Mucosa of descending colon (tissue), 3 donors: ENCODE data around the gene ANKHD1. TPM values are rescaled to one million over a fixed set of nuclear protein-coding genes. Genes with fewer than 3 reads are reported as not detected.

ENCODE experiments used
- ATAC-seq: fragments of 200-7000 bp; cut with Tn5 transposase; one replicate; pipeline ENCODE4 v1.9.1; 2020; ENCODE audit warnings: mild to moderate bottlenecking, moderate library complexity
- DNase-seq, 3 donors: peaks; one replicate each; pipeline ENCODE4 v3.0.0-alpha.2; 2020
- H3K36me3 ChIP-seq: fragments of 200-600 bp; one replicate; pipeline ENCODE4 v1.8.0; 2021; ENCODE audit warnings: low read depth, mild to moderate bottlenecking
- H3K4me1 ChIP-seq: fragments of 200-600 bp; one replicate; pipeline ENCODE4 v1.8.0; 2021; ENCODE audit warnings: low read depth, mild to moderate bottlenecking
- H3K4me3 ChIP-seq: fragments of 200-600 bp; one replicate; pipeline ENCODE4 v1.8.0; 2021; ENCODE audit warnings: mild to moderate bottlenecking
- H3K9me3 ChIP-seq: fragments of 200-600 bp; one replicate; pipeline ENCODE4 v1.8.0; 2021; ENCODE audit warnings: mild to moderate bottlenecking
- CTCF ChIP-seq: fragments of 200-600 bp; IDR thresholded peaks from one replicate; pipeline ENCODE4 v1.8.0; 2022; ENCODE audit warnings: antibody characterized with exemption, mild to moderate bottlenecking
- intact Hi-C, 2 donors: fragments of 100-400 bp; cut with DNase I in 1 of 2; cut with micrococcal nuclease in 1 of 2; formaldehyde crosslinking; loops; one replicate each; pipeline versions ENCODE4 v1.11.0 to v1.11.1; 2022; cut with DNase I, micrococcal nuclease
- total RNA-seq, 3 donors: library from RNA; stranded (reverse); fragmentation: NEBNext Ultra II Directional in 2 of 3; extraction: Animal tissue kit (Norgen Biotek cat#: 25700) in 2 of 3; gene quantifications; one replicate each; pipeline versions ENCODE4 v1.2.1 to v1.2.4, GENCODE V29; 2021 to 2023
- donor health status: DM: no; HTN: no; CAD: no; lungs with moderate emphysema.
- donor health status: DM: no; HTN: no; CAD: no.
- donor health status: DM: no; HTN: yes; CAD: no.

The ANKHD1 gene
- total RNA-seq, 3 donors from 2014 or later: 134 to 135 (median 134) TPM

GRCh38 chr5:140566665-140567064, 165.0 kb downstream of the ANKHD1 start:
- DNase-seq (no peak), ATAC-seq (no peak)
- H3K4me1 ChIP-seq: peaks cover 22% of the 10 kb centered on the region
- intact Hi-C loops: loop anchor here in 1 of 2 donors (10.0 kb wide), 1 partner anchor 68 kb away; the partner anchor contains the start of genes CD14 and TMCO6
- no peak overlapping the region for H3K4me3 ChIP-seq
- peaks cover 6% of the 10 kb centered on the region for H3K36me3 ChIP-seq
- no peaks in the 10 kb centered on the region for H3K9me3 ChIP-seq
- TF ChIP-seq CTCF: no peak

- ATAC-seq (no peak), DNase-seq (no peak)
- TF ChIP-seq CTCF: no peak
- peaks cover 22% of the 10 kb centered on the region for H3K4me1 ChIP-seq
- H3K4me3 ChIP-seq: no peak overlapping the region
- no peaks in the 10 kb centered on the region for H3K9me3 ChIP-seq
- intact Hi-C loops: loop anchor here in 1 of 2 donors (10.0 kb wide), 1 partner anchor 68 kb away; the partner anchor contains the start of genes CD14 and TMCO6
- peaks cover 6% of the 10 kb centered on the region for H3K36me3 ChIP-seq
Measured at GRCh38 chr5:140567136-140567818, 165.6 kb downstream of the ANKHD1 start.

- no peak for DNase-seq
- H3K4me1 ChIP-seq: peaks cover 21% of the 10 kb centered on the region
- no peak for TF ChIP-seq CTCF
Measured at GRCh38 chr5:140567871-140568270, 166.2 kb downstream of the ANKHD1 start.

GRCh38 chr5:140568443-140569063, 166.9 kb downstream of the ANKHD1 start:
- TF ChIP-seq CTCF: no peak
- Histone ChIP-seq H3K4me1 (peaks cover 14% of the 10 kb centered on the region), H3K9me3 (no peaks in the 10 kb centered on the region), H3K4me3 (no peak overlapping the region), H3K36me3 (peaks cover 6% of the 10 kb centered on the region)
- no peak for ATAC-seq
- DNase-seq: no peak
- intact Hi-C loops: loop anchor here in 1 of 2 donors (10.0 kb wide), 1 partner anchor 66 kb away; the partner anchor contains the start of genes CD14 and TMCO6

More at GRCh38 chr5:140567871-140568270, 166.2 kb downstream of the ANKHD1 start:
- Histone ChIP-seq H3K4me3 (no peak overlapping the region), H3K9me3 (no peaks in the 10 kb centered on the region), H3K36me3 (peaks cover 6% of the 10 kb centered on the region)
- intact Hi-C loops: loop anchor here in 1 of 2 donors (10.0 kb wide), 1 partner anchor 67 kb away; the partner anchor contains the start of genes CD14 and TMCO6
- ATAC-seq: no peak

GRCh38 chr5:140569197-140569596, 167.6 kb downstream of the ANKHD1 start:
- peaks cover 12% of the 10 kb centered on the region for H3K4me1 ChIP-seq
- no peak overlapping the region for H3K4me3 ChIP-seq

More at GRCh38 chr5:140569197-140569596, 167.6 kb downstream of the ANKHD1 start:
- H3K36me3 ChIP-seq: peaks cover 6% of the 10 kb centered on the region
- ATAC-seq: no peak
- TF ChIP-seq CTCF: no peak
- DNase-seq: no peak
- H3K9me3 ChIP-seq: no peaks in the 10 kb centered on the region
- intact Hi-C loops: loop anchor here in 1 of 2 donors (10.0 kb wide), 1 partner anchor 66 kb away; the partner anchor contains the start of genes CD14 and TMCO6
